Neural crest cell (in vitro differentiated cells): ENCODE data around the gene SCML1. TPM values are rescaled to one million over a fixed set of nuclear protein-coding genes. Genes with fewer than 3 reads are reported as not detected.

Source experiments
- DNase-seq: peaks from one replicate; pipeline ENCODE4 v3.0.0; 2021; ENCODE audit warnings: low read depth, mixed read lengths, low spot score
- H3K27ac Mint-ChIP-seq: one replicate; pipeline ENCODE4 v1.8.0; 2021; ENCODE audit warnings: mild to moderate bottlenecking, mixed read lengths; ENCODE audit not compliant: unreplicated experiment
- H3K27me3 Mint-ChIP-seq: 2 replicates; pipeline ENCODE4 v1.8.0; 2021; ENCODE audit warnings: low read depth, mild to moderate bottlenecking, mixed read lengths
- H3K36me3 Mint-ChIP-seq: 2 replicates; pipeline ENCODE4 v1.8.0; 2021; ENCODE audit warnings: low read depth, mild to moderate bottlenecking, mixed read lengths
- H3K4me1 Mint-ChIP-seq: 2 replicates; pipeline ENCODE4 v1.8.0; 2021; ENCODE audit warnings: mixed read lengths
- H3K4me3 Mint-ChIP-seq: one replicate; pipeline ENCODE4 v1.8.0; 2021; ENCODE audit warnings: mild to moderate bottlenecking, mixed read lengths
- H3K9me3 Mint-ChIP-seq: 2 replicates; pipeline ENCODE4 v1.8.0; 2021; ENCODE audit warnings: mixed read lengths
- total RNA-seq: library from RNA; stranded (reverse); gene quantifications from 2 replicates; pipeline ENCODE4 v1.2.1, GENCODE V29; 2021
- TF ChIP-seq, protein P1 (sequence below): fragments of 200-600 bp; sonication (generic); conservative IDR thresholded peaks from 2 replicates; pipeline ENCODE4 v1.5.0; 2021; ENCODE audit warnings: antibody characterized with exemption, mild to moderate bottlenecking

Gene SCML1
- total RNA-seq, 1 donor from 2014 or later, result 17.1 TPM

GRCh38 chrX:17747692-17748091 lies 10.4 kb downstream of the SCML1 start:
- H3K4me1 Mint-ChIP-seq, result peaks cover 4% of the 10 kb centered on the region
- H3K4me3 Mint-ChIP-seq, result no peak overlapping the region
- H3K27ac Mint-ChIP-seq, result no peak overlapping the region
- peaks cover 13% of the 10 kb centered on the region for H3K27me3 Mint-ChIP-seq
- no peak for DNase-seq
- no peaks in the 10 kb centered on the region for H3K36me3 Mint-ChIP-seq
- H3K9me3 Mint-ChIP-seq, result no peaks in the 10 kb centered on the region
- TF ChIP-seq, protein P1, sequence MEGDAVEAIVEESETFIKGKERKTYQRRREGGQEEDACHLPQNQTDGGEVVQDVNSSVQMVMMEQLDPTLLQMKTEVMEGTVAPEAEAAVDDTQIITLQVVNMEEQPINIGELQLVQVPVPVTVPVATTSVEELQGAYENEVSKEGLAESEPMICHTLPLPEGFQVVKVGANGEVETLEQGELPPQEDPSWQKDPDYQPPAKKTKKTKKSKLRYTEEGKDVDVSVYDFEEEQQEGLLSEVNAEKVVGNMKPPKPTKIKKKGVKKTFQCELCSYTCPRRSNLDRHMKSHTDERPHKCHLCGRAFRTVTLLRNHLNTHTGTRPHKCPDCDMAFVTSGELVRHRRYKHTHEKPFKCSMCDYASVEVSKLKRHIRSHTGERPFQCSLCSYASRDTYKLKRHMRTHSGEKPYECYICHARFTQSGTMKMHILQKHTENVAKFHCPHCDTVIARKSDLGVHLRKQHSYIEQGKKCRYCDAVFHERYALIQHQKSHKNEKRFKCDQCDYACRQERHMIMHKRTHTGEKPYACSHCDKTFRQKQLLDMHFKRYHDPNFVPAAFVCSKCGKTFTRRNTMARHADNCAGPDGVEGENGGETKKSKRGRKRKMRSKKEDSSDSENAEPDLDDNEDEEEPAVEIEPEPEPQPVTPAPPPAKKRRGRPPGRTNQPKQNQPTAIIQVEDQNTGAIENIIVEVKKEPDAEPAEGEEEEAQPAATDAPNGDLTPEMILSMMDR, result no peak

DNA sequence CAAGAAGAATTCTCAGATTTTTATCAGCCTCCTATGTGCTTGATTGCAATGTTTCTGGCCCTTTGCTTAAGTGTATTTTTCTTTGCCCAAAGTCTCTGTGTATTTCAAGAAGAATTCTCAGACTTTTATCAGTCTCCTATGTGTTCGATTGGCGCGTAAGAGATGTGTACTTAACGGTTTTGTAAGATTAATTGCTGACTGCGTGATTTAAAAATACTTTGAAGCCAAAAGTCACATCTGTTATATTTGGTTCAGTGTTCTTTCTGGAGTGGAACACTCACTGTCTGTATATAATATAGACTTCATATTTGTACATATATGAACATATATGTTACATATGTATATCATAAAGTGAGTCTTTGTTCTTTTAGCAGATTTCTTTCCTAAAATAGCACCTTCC lies 11.4 kb downstream of the SCML1 start:
- Mint-ChIP-seq H3K27ac (no peak overlapping the region), H3K9me3 (no peaks in the 10 kb centered on the region), H3K36me3 (no peaks in the 10 kb centered on the region), H3K4me1 (no peaks in the 10 kb centered on the region), H3K4me3 (no peak overlapping the region), H3K27me3 (peaks cover 13% of the 10 kb centered on the region)
- TF ChIP-seq, protein P1, result no peak
- no peak for DNase-seq

DNA sequence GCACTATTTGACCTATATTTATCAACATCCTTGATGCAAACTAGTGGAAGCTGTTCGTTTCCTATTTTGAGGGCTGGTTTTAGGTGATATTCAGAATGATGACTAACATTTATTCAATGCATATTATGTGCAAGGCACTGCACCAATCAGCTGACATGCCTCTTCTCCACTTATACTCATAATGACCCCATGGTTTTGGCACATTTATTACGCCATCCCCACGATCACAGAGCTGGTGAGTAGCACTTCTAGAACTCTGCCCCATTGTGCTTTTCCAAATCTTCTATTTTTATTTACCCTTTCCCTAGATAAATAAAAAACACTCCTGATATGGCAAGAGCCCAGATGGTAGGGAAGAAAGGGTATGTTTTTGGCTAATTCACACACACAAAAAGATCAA lies 13.1 kb downstream of the SCML1 start:
- no peak for DNase-seq
- Mint-ChIP-seq H3K4me1 (no peaks in the 10 kb centered on the region), H3K27ac (no peak overlapping the region), H3K9me3 (no peaks in the 10 kb centered on the region), H3K27me3 (peaks cover 13% of the 10 kb centered on the region), H3K36me3 (no peaks in the 10 kb centered on the region), H3K4me3 (no peak overlapping the region)
- TF ChIP-seq, protein P1, result no peak

DNA sequence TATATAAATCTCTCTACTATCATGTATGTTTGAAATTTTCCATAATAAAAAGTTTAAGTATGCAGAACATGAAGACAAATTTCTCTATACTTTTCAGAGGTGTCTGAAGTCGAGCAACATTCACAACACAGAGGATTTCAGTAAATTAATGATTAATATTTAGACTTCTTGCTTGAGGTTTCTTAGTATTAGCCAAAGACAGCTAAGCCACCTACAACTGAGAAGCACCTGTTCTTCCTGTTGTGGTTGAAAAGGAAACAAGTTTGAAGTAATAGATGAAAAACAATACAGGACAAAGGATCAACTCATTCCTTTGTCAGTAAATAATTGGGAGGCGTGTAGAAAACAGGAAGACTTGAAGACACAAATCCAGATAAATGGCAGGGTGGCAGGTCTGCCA lies 21.1 kb downstream of the SCML1 start:
- Mint-ChIP-seq H3K4me3 (no peak overlapping the region), H3K9me3 (peaks cover 2% of the 10 kb centered on the region), H3K4me1 (no peaks in the 10 kb centered on the region), H3K27me3 (no peaks in the 10 kb centered on the region), H3K36me3 (no peaks in the 10 kb centered on the region), H3K27ac (no peak overlapping the region)
- TF ChIP-seq, protein P1, result no peak
- DNase-seq, result no peak

- H3K9me3 Mint-ChIP-seq, result peaks cover 2% of the 10 kb centered on the region
These were observed 22.7 kb downstream of the SCML1 start for GRCh38 chrX:17759990-17760389.

More at GRCh38 chrX:17759990-17760389, 22.7 kb downstream of the SCML1 start:
- DNase-seq, result no peak
- no peaks in the 10 kb centered on the region for H3K36me3 Mint-ChIP-seq
- TF ChIP-seq, protein P1, result no peak
- no peaks in the 10 kb centered on the region for H3K27me3 Mint-ChIP-seq
- no peak overlapping the region for H3K27ac Mint-ChIP-seq
- no peaks in the 10 kb centered on the region for H3K4me1 Mint-ChIP-seq
- H3K4me3 Mint-ChIP-seq, result no peak overlapping the region
